GM23248 (cell line): Measurements from ENCODE around the gene BCL7C. TPM values are rescaled to one million over a fixed set of nuclear protein-coding genes. Genes with fewer than 3 reads are reported as not detected.

Source experiments
- DNase-seq: peaks from one replicate; pipeline ENCODE4 v3.0.0-alpha.2; 2015
- H2AFZ ChIP-seq: fragments of 200-600 bp; sonication (generic); 2 replicates; pipeline ENCODE4 v1.6.1; 2016; ENCODE audit warnings: antibody characterized with exemption
- H3F3A ChIP-seq: fragments of 200-600 bp; sonication (generic); 2 replicates; pipeline ENCODE4 v1.6.1; 2016; ENCODE audit warnings: mild to moderate bottlenecking, antibody characterized with exemption, mixed run types; ENCODE audit not compliant: insufficient read depth
- H3K27ac ChIP-seq: fragments of 200-600 bp; sonication (generic); 2 replicates; pipeline ENCODE4 v1.5.1; 2016; ENCODE audit warnings: mild to moderate bottlenecking
- H3K27me3 ChIP-seq: fragments of 200-600 bp; sonication (generic); replicated peaks from 2 replicates; pipeline ENCODE4 v1.6.1; 2016; ENCODE audit warnings: mild to moderate bottlenecking; ENCODE audit not compliant: insufficient read depth
- H3K36me3 ChIP-seq: fragments of 200-600 bp; sonication (generic); 2 replicates; pipeline ENCODE4 v1.6.1; 2016; ENCODE audit warnings: low read depth, mild to moderate bottlenecking
- H3K4me1 ChIP-seq: fragments of 200-600 bp; sonication (generic); 2 replicates; pipeline ENCODE4 v1.6.1; 2016; ENCODE audit warnings: mild to moderate bottlenecking; ENCODE audit not compliant: insufficient read depth
- H3K4me2 ChIP-seq: fragments of 200-600 bp; sonication (generic); one replicate; pipeline ENCODE4 v1.6.1; 2016; ENCODE audit warnings: mild to moderate bottlenecking; ENCODE audit not compliant: unreplicated experiment
- H3K4me3 ChIP-seq: fragments of 200-600 bp; sonication (generic); 2 replicates; pipeline ENCODE4 v1.5.1; 2016; ENCODE audit warnings: mild to moderate bottlenecking
- H3K79me2 ChIP-seq: fragments of 200-600 bp; sonication (generic); 2 replicates; pipeline ENCODE4 v1.6.1; 2016; ENCODE audit warnings: mild to moderate bottlenecking; ENCODE audit not compliant: insufficient read depth
- H3K9ac ChIP-seq: fragments of 200-600 bp; sonication (generic); 2 replicates; pipeline ENCODE4 v1.6.1; 2016; ENCODE audit warnings: mild to moderate bottlenecking
- H3K9me2 ChIP-seq: fragments of 200-600 bp; sonication (generic); 2 replicates; pipeline ENCODE4 v1.6.1; 2016; ENCODE audit warnings: mixed run types, mild to moderate bottlenecking, moderate library complexity; ENCODE audit not compliant: insufficient read depth
- H3K9me3 ChIP-seq: fragments of 200-600 bp; sonication (generic); one replicate; pipeline ENCODE4 v1.6.1; 2017; ENCODE audit warnings: low read depth
- H4K20me1 ChIP-seq: fragments of 200-600 bp; sonication (generic); 2 replicates; pipeline ENCODE4 v1.6.0; 2016; ENCODE audit not compliant: insufficient read depth
- EZH2 ChIP-seq: fragments of 200-600 bp; sonication (generic); IDR thresholded peaks from 2 replicates; pipeline ENCODE4 v1.6.1; 2018; ENCODE audit warnings: antibody characterized with exemption, mild to moderate bottlenecking; ENCODE audit not compliant: insufficient read depth, poor library complexity, severe bottlenecking
- EZH2phosphoT487 ChIP-seq: fragments of 200-600 bp; sonication (generic); IDR thresholded peaks from 2 replicates; pipeline ENCODE4 v1.6.1; 2018; ENCODE audit warnings: antibody characterized with exemption, moderate library complexity, mild to moderate bottlenecking, low read depth; ENCODE audit not compliant: insufficient read depth
- WGBS, 2 experiments: methylation state at CpG; one replicate each; pipeline ENCODE4 v1.1.6; 2015 to 2017; ENCODE audit warnings: low lambda C conversion rate in 2 of 2, low coverage in 1 of 2; ENCODE audit errors: missing lambda C conversion rate in 2 of 2; 5-methylcytosine and 5-hydroxymethylcytosine counted together
- in situ Hi-C: fragments of 300-500 bp; cut with MboI; formaldehyde crosslinking; loops from 2 replicates; pipeline ENCODE4 v1.15.0; 2020
- polyA plus RNA-seq: library from polyadenylated mRNA; unstranded; fragments of >200 nt; fragmentation: Nextera tagmentation; extraction: Ambion mirVana; gene quantifications from 2 replicates; pipeline ENCODE4 v1.2.1, GENCODE V29; 2016
- total RNA-seq: library from RNA; depleted of rRNA; stranded (reverse); fragments of >200 nt; shearing (Covaris generic); gene quantifications from 2 replicates; pipeline ENCODE4 v1.2.3, GENCODE V29; 2014

Gene BCL7C
- total and polyA plus RNA-seq, 2 experiments from 2014 or later = 62.5 to 77.1 TPM

GRCh38 chr16:30889721-30890120, 4.2 kb downstream of the BCL7C start:
- peaks cover 15% of the 10 kb centered on the region; the same call in 1 of the 2 replicates for H3K36me3 ChIP-seq
- in situ Hi-C loops = no loop called here
- TF ChIP-seq EZH2 = no peak
- TF ChIP-seq EZH2phosphoT487 = no peak
- peaks cover 6% of the 10 kb centered on the region for H3K4me1 ChIP-seq
- no peak overlapping the region for H3K4me3 ChIP-seq
- H3K9me3 ChIP-seq = no peaks in the 10 kb centered on the region
- no peaks in the 10 kb centered on the region for H4K20me1 ChIP-seq
- H3K9me2 ChIP-seq = no peaks in the 10 kb centered on the region
- no peak overlapping the region for H3K27ac ChIP-seq
- no peak for DNase-seq
- no peak overlapping the region for H3K4me2 ChIP-seq
- H2AFZ ChIP-seq = no peak overlapping the region
- H3F3A ChIP-seq = peaks cover 6% of the 10 kb centered on the region
- H3K9ac ChIP-seq = no peak overlapping the region
- no peaks in the 10 kb centered on the region for H3K27me3 ChIP-seq
- H3K79me2 ChIP-seq = peaks cover 32% of the 10 kb centered on the region
- 70 to 79% methylated on average over 5 of the region's 5 CpGs for WGBS, 2 experiments

DNA sequence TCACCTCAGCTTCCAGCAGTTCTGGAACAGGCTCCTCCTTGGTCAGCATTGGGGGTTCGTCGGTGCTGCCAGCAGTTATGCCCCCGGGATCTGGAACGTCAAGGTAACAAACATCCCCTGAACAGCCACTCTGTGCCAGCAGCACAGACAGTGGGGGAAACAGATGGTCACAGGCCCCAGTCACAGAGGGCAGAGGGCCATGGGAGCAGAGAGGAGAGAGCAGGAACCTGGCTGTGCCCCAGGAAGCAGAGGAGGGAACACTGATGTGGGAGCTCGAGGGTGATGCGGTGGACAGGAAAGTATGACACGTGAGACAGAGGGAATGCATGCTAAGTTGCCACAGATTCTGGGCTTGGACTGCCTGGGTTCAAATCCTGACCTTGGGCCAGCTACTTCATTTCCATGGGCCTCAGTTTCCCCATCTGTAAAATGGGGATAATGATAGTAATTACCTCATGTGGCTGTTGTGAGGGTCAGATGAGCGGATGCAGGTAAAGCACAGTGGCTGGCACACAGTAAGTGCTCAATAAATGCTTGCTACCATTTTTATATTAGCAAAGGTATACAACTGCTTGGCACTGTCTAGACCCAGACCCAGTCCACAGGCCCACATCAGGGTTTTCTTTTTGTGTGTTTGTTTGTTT, 4.9 kb downstream of the BCL7C start:
- Histone ChIP-seq H3K36me3 (peaks cover 15% of the 10 kb centered on the region; the same call in 1 of the 2 replicates), H3K79me2 (peaks cover 32% of the 10 kb centered on the region), H3K27ac (no peak overlapping the region), H3K9me3 (no peaks in the 10 kb centered on the region), H3K4me1 (no peaks in the 10 kb centered on the region), H3K27me3 (no peaks in the 10 kb centered on the region), H3K4me2 (no peak overlapping the region), H3K4me3 (no peak overlapping the region), H4K20me1 (no peaks in the 10 kb centered on the region), H2AFZ (no peak overlapping the region), H3F3A (no peaks in the 10 kb centered on the region), H3K9ac (no peak overlapping the region), H3K9me2 (no peaks in the 10 kb centered on the region)
- DNase-seq = no peak
- in situ Hi-C loops = no loop called here
- 95 to 96% methylated on average over 8 of the region's 8 CpGs for WGBS, 2 experiments
- no peak for TF ChIP-seq EZH2
- TF ChIP-seq EZH2phosphoT487 = no peak

GRCh38 chr16:30887927-30888326, 6.0 kb downstream of the BCL7C start:
- Histone ChIP-seq H4K20me1 (no peaks in the 10 kb centered on the region), H3K9me3 (no peaks in the 10 kb centered on the region), H3K27me3 (no peaks in the 10 kb centered on the region), H3K4me3 (no peak overlapping the region), H3K4me1 (no peaks in the 10 kb centered on the region), H3K36me3 (peaks cover 15% of the 10 kb centered on the region; the same call in 1 of the 2 replicates), H3K9ac (no peak overlapping the region), H3K27ac (no peak overlapping the region), H3F3A (no peaks in the 10 kb centered on the region), H3K9me2 (no peaks in the 10 kb centered on the region), H2AFZ (no peak overlapping the region), H3K4me2 (no peak overlapping the region), H3K79me2 (peaks cover 24% of the 10 kb centered on the region)
- WGBS, 2 experiments = 63 to 68% methylated on average over 9 of the region's 9 CpGs
- in situ Hi-C loops = no loop called here
- no peak for DNase-seq
- TF ChIP-seq EZH2 (no peak), EZH2phosphoT487 (no peak)

- no peaks in the 10 kb centered on the region for H3F3A ChIP-seq
- no peak overlapping the region for H3K4me2 ChIP-seq
- no peak for DNase-seq
- no peak overlapping the region for H3K27ac ChIP-seq
- H3K4me3 ChIP-seq = no peak overlapping the region
- peaks cover 6% of the 10 kb centered on the region; the same call in 1 of the 2 replicates for H3K79me2 ChIP-seq
- TF ChIP-seq EZH2 = no peak
- TF ChIP-seq EZH2phosphoT487 = no peak
- H2AFZ ChIP-seq = no peak overlapping the region
- H3K4me1 ChIP-seq = no peaks in the 10 kb centered on the region
- no peaks in the 10 kb centered on the region for H3K9me3 ChIP-seq
- no peaks in the 10 kb centered on the region for H4K20me1 ChIP-seq
- no peaks in the 10 kb centered on the region for H3K27me3 ChIP-seq
- in situ Hi-C loops = no loop called here
- H3K9me2 ChIP-seq = no peaks in the 10 kb centered on the region
- H3K36me3 ChIP-seq = peaks cover 10% of the 10 kb centered on the region; the same call in 1 of the 2 replicates
- WGBS, 2 experiments = 50 to 57% methylated on average over 1 of the region's 1 CpG
- no peak overlapping the region for H3K9ac ChIP-seq
Observed at GRCh38 chr16:30886145-30886544, 7.7 kb downstream of the BCL7C start.

DNA sequence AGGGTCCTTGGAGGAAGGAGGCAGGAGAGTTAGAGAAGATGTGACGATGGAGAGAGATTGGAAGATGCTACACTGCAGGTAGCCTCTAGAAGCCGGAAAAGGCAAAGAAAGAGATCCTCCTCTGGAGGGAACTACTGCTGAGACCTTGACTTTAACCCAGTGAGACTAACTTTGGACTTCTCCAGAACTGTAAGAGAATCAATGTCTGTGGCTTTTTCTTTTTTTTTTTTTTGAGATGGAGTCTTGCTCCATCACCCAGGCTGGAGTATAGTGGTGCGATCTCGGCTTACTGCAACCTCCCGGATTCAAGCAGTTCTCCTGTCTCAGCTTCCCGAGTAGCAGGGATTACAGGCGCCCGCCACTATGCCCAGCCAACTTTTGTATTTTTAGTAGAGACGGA, 8.7 kb downstream of the BCL7C start:
- WGBS, 2 experiments = 84 to 92% methylated on average over 9 of the region's 9 CpGs
- Histone ChIP-seq H2AFZ (no peak overlapping the region), H3K9ac (no peak overlapping the region), H3K27me3 (no peaks in the 10 kb centered on the region), H3K9me3 (no peaks in the 10 kb centered on the region), H3K79me2 (no peaks in the 10 kb centered on the region), H3K4me2 (no peak overlapping the region), H3K36me3 (peaks cover 9% of the 10 kb centered on the region; the same call in 1 of the 2 replicates), H3K4me3 (no peak overlapping the region), H3K9me2 (no peaks in the 10 kb centered on the region), H3K4me1 (no peaks in the 10 kb centered on the region), H4K20me1 (no peaks in the 10 kb centered on the region), H3F3A (no peaks in the 10 kb centered on the region), H3K27ac (no peak overlapping the region)
- in situ Hi-C loops = no loop called here
- TF ChIP-seq EZH2 (no peak), EZH2phosphoT487 (no peak)
- DNase-seq = no peak
